Gastrocnemius medialis (tissue), 4 donors: ENCODE results near the gene CFAP298. TPM values are rescaled to one million over a fixed set of nuclear protein-coding genes. Genes with fewer than 3 reads are reported as not detected.
"Not testable (repeated sequence)": the region's sequence is repeated elsewhere in the genome, so short reads cannot be mapped to it uniquely, and the experiment has no call there.

ENCODE experiments used
- ATAC-seq, 2 donors: fragments of 150-250 bp; one replicate each; pipeline ENCODE4 v1.9.1; 2016
- DNase-seq, 2 donors: peaks; one replicate each; pipeline ENCODE4 v3.0.0-alpha.2; 2019
- H3K27ac ChIP-seq, 4 donors: fragments of 200-600 bp; sonication (generic); 1 replicate in 1 of 4; 2 replicates in 3 of 4; pipeline ENCODE4 v1.5.1; 2016 to 2018; ENCODE audit warnings: mild to moderate bottlenecking in 2 of 4, moderate library complexity in 1 of 4
- H3K27me3 ChIP-seq, 3 donors: fragments of 200-600 bp; sonication (generic) in 2 of 3; 1 replicate in 1 of 3; 2 replicates in 2 of 3; pipeline versions ENCODE4 v1.5.1 to v1.6.0; 2016 to 2019; ENCODE audit warnings: mild to moderate bottlenecking in 1 of 3, moderate library complexity in 1 of 3
- H3K36me3 ChIP-seq, 2 donors: fragments of 200-600 bp; sonication (generic) in 1 of 2; one replicate each; pipeline ENCODE4 v1.5.1; 2017 to 2018
- H3K4me1 ChIP-seq, 2 donors: fragments of 200-600 bp; sonication (generic) in 1 of 2; one replicate each; pipeline ENCODE4 v1.5.1; 2016 to 2017; ENCODE audit warnings: mild to moderate bottlenecking in 2 of 2
- H3K4me3 ChIP-seq, 4 donors: fragments of 200-600 bp; sonication (generic) in 3 of 4; 1 replicate in 1 of 4; 2 replicates in 3 of 4; pipeline ENCODE4 v1.5.1; 2016 to 2019; ENCODE audit warnings: mild to moderate bottlenecking in 2 of 4
- H3K9me3 ChIP-seq, 3 donors: fragments of 200-600 bp; sonication (generic) in 2 of 3; 1 replicate in 1 of 3; 2 replicates in 2 of 3; pipeline ENCODE4 v1.5.1; 2016 to 2019
- POLR2A ChIP-seq, 2 donors: fragments of 450-650 bp; IDR thresholded peaks; one replicate each; pipeline ENCODE4 v1.6.1; 2017; ENCODE audit warnings: antibody characterized with exemption in 2 of 2, mild to moderate bottlenecking in 2 of 2, moderate library complexity in 2 of 2
- in situ Hi-C, 4 donors: fragments of 200-750 bp; cut with MboI; loops; one replicate each; pipeline versions ENCODE4 v1.15.0 to v1.8.0; 2017; ENCODE audit warnings: low sequenced_read_pairs in 4 of 4
- intact Hi-C: fragments of 100-400 bp; cut with DNase I; formaldehyde crosslinking; loops from one replicate; pipeline ENCODE4 v1.15.1; 2023; ENCODE audit warnings: low total_unique reads
- total RNA-seq, 4 donors: library from RNA; depleted of rRNA; stranded (reverse); fragments of >200 nt; gene quantifications; one replicate each; pipeline versions ENCODE4 v1.1.0 to v1.2.3, GENCODE V29; 2016
- TF ChIP-seq, protein P1 (sequence below), 5 experiments: fragments of 450-650 bp in 3 of 5; fragments of 200-600 bp in 2 of 5; sonication (generic) in 2 of 5; IDR thresholded peaks in 4 of 5; conservative IDR thresholded peaks in 1 of 5; 1 replicate in 4 of 5; 2 replicates in 1 of 5; pipeline ENCODE4 v1.5.1; 2016 to 2019; ENCODE audit warnings: antibody characterized with exemption in 5 of 5, mild to moderate bottlenecking in 3 of 5, moderate library complexity in 3 of 5

CFAP298 gene
- total RNA-seq, 4 donors from 2014 or later = 21.4 to 45.6 (median 38.2) TPM

DNA sequence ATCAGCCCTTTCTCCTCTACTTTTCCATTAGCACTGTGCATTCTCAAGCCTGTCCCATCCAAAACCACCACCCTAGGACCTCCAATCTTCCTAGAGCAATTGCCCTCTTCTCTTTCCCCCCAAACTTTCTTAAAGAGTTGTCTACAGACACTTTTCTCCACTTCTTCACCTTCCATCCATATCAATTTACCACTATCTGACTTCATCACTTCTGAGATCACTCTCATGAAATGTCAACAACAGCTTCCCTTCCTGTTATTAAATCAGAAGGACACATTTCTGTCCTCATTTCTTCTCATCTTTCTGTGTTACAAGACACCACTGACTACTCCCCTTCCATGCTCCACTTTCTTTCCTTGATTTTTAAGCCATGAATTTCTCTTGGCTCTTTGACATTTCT lies 36.0 kb upstream of the CFAP298 start:
- Histone ChIP-seq H3K9me3 (no peaks in the 10 kb centered on the region), H3K27me3 (no peaks in the 10 kb centered on the region), H3K27ac (no peak overlapping the region), H3K4me3 (no peak overlapping the region), H3K4me1 (no peaks in the 10 kb centered on the region), H3K36me3 (peaks cover 0 to 50% of the 10 kb centered on the region in 2 donors)
- ATAC-seq = no peak
- DNase-seq = no peak
- TF ChIP-seq POLR2A (IDR thresholded peaks at IDR 0.05) = no peak
- TF ChIP-seq, protein P1, sequence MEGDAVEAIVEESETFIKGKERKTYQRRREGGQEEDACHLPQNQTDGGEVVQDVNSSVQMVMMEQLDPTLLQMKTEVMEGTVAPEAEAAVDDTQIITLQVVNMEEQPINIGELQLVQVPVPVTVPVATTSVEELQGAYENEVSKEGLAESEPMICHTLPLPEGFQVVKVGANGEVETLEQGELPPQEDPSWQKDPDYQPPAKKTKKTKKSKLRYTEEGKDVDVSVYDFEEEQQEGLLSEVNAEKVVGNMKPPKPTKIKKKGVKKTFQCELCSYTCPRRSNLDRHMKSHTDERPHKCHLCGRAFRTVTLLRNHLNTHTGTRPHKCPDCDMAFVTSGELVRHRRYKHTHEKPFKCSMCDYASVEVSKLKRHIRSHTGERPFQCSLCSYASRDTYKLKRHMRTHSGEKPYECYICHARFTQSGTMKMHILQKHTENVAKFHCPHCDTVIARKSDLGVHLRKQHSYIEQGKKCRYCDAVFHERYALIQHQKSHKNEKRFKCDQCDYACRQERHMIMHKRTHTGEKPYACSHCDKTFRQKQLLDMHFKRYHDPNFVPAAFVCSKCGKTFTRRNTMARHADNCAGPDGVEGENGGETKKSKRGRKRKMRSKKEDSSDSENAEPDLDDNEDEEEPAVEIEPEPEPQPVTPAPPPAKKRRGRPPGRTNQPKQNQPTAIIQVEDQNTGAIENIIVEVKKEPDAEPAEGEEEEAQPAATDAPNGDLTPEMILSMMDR (IDR thresholded peaks at IDR 0.05 in 4 of 5, conservative IDR thresholded peaks at IDR 0.05 in 1 of 5) = no peak
- in situ Hi-C loops = no loop called here
- intact Hi-C loops = no loop called here

DNA sequence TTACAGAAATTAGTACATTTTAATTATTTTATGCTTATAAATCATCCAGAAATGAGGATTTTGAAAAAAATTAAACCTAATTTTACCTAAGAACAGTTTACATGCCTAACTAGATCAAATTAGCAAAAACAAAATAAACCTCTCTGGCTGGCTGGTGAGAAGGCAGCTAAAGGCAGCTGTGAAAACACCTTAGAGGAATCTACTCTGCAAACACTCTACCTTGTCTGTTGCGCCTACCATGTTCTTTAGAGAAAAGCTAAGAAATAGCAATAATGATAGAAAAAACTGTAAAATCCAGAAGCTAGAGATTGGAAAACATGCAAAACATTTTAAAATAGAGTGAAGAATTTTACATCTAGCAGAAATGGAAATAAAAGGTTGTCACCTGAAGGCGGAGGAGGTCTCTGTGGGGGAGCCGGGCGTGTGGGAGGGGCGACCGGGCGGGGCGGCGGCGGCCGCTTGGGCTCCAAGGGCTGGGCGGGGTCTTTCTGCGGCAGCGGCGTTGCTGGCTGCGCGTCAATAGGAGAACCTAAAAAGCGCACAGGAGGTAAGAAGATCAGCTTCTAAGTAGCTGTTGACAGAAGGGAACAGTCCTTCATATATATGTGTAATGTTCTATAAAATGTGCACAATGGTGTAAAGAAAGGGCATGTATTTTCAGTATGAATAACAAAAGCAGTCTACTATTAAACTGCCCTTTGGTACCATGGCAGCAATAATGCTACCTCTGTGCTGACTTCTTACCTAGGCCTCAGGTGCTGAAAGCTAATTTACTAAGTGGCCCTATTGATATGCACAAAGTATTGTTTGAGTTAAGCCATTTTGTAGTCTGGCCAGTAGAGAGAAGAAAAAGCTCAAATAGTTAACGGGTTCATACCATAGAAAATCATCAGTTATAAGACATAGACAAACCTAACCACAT lies 33.3 kb upstream of the CFAP298 start:
- DNase-seq (no peak), ATAC-seq (no peak)
- in situ Hi-C loops (no loop called here), intact Hi-C loops (no loop called here)
- Histone ChIP-seq H3K36me3 (peaks cover 0 to 68% of the 10 kb centered on the region in 2 donors), H3K9me3 (no peaks in the 10 kb centered on the region), H3K4me1 (no peaks in the 10 kb centered on the region), H3K4me3 (no peak overlapping the region), H3K27me3 (no peaks in the 10 kb centered on the region), H3K27ac (no peak overlapping the region)
- TF ChIP-seq POLR2A (IDR thresholded peaks at IDR 0.05) = no peak
- TF ChIP-seq, protein P1 (IDR thresholded peaks at IDR 0.05 in 4 of 5, conservative IDR thresholded peaks at IDR 0.05 in 1 of 5) = no peak

DNA sequence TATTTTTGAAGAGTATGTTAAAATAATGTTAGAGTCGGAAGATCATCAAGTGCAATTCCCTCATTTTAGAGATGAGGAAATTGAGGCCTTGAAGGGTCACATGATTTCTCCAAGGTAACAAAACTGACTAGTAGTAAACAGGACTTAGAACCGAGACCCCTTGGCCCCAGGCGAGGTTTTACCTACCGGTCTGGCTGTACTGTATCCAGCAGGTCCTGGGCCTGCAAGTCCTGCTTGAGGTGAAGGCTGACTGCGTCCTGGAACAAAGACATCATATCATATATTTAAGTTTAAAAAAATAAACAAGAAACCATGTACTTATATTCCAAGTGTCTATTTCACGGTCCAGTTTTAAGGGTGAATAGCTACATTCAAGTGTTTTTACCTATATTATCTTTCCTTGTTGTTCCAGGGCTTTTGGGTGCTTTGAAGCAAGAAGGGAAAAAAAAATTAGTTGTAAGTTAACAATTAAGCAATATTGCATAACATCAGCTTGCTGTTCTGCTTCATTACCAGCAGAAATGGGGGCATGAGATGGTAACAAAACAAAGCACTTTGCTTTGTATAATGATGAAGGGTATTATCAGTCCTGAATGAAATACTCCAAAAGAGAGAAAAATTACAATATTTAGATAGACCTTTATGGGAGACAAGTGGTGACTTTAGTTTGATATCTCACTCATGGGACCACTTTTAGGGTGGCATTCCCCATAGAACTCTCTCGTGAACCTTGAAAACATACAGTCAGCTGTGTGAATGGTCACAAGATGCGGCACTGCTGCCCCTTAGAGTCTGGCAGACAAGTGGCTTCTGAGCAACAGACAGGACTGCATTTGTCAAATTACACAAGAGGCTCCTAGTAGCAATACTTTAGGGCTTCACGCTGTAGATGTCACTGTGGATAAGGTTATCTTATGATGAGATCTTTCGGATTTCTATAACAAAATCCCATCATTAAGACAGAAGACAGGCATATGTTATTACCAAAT lies 29.8 kb upstream of the CFAP298 start:
- Histone ChIP-seq H3K4me1 (no peaks in the 10 kb centered on the region), H3K27ac (no peak overlapping the region), H3K36me3 (peaks cover 0 to 85% of the 10 kb centered on the region in 2 donors), H3K9me3 (no peaks in the 10 kb centered on the region), H3K27me3 (no peaks in the 10 kb centered on the region), H3K4me3 (no peak overlapping the region)
- TF ChIP-seq POLR2A (IDR thresholded peaks at IDR 0.05) = no peak
- TF ChIP-seq, protein P1 (IDR thresholded peaks at IDR 0.05 in 4 of 5, conservative IDR thresholded peaks at IDR 0.05 in 1 of 5) = no peak
- DNase-seq = no peak
- intact Hi-C loops (no loop called here), in situ Hi-C loops (no loop called here)
- ATAC-seq = no peak

DNA sequence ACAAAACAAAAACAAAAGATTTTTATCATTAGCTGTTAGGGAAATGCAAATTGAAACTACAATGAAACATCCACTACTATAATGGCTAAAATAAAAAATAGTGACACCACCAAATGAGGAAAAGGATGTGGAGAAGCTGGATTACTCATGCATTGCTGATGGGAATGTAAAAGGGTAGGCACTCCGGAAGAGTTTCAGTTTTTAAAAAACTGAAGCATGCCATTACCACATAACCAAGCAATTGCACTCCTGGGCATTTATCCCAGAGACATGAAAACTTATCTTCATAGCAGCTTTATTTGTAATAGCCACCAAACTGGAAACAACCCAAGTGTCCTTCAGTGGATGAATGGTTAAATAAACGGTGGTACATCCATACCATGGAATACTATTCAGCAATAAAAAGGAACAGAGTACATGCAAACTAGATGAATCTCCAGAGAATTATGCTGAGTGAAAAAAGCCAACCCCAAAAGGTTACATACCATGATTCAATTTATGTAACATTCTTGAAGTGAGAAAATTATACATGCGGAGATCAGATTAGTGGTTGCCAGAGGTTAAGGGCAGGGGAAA lies 14.5 kb upstream of the CFAP298 start:
- Histone ChIP-seq H3K4me3 (no peak overlapping the region), H3K9me3 (no peaks in the 10 kb centered on the region), H3K4me1 (no peaks in the 10 kb centered on the region), H3K27me3 (peaks cover 0 to 5% (median 0%) of the 10 kb centered on the region in 3 donors), H3K36me3 (peaks cover 0 to 12% of the 10 kb centered on the region in 2 donors), H3K27ac (no peak overlapping the region)
- ATAC-seq (no peak), DNase-seq (no peak)
- in situ Hi-C loops = no loop called here
- TF ChIP-seq POLR2A (IDR thresholded peaks at IDR 0.05) = no peak
- TF ChIP-seq, protein P1 (IDR thresholded peaks at IDR 0.05 in 4 of 5, conservative IDR thresholded peaks at IDR 0.05 in 1 of 5) = no peak
- intact Hi-C loops = no loop called here

DNA sequence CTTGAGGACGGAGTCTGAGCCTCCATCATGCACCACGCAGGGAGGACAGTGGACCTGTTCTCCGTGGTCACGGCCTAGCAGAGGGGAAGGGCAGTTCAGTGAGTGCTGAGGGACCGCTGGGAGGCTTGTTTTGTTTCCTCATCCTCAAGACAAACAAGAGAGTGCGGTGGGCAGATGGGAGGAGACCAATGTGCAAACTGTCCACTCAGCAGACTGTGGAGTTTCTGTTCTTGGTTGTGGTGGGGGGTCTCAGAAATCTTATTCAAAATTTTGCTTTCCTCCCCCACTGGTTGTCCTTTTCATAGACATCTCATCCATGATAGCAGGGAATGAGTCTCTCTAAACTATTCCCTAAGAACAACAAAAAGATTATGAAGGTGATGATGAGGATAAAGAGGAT lies 6.0 kb upstream of the CFAP298 start:
- H3K4me3 ChIP-seq, ATAC-seq, H3K9me3 ChIP-seq, H3K27me3 ChIP-seq, DNase-seq, intact Hi-C loops, H3K4me1 ChIP-seq, H3K36me3 ChIP-seq, in situ Hi-C loops, H3K27ac ChIP-seq: not testable (repeated sequence)
